PFSK-1 (cell line): ENCODE results near the gene WNT3A.

Experiments
- FOXP2 ChIP-seq: optimal IDR thresholded peaks from 2 replicates; pipeline ENCODE3; 2011; ENCODE audit warnings: borderline replicate concordance, control low read depth, inconsistent platforms; ENCODE audit not compliant: insufficient read depth; ENCODE audit errors: extremely low read length, extremely low read depth
- POLR2AphosphoS5 ChIP-seq: IDR thresholded peaks from 2 replicates; pipeline ENCODE4 v1.6.1; 2012; ENCODE audit warnings: low read depth, mild to moderate bottlenecking, control low read depth, low read length, moderate library complexity
- REST ChIP-seq, 2 experiments: IDR thresholded peaks; 2 replicates each; pipeline versions ENCODE4 v1.6.1 to v1.8.0; 2011 to 2012; ENCODE audit warnings: low read depth in 2 of 2, low read length in 2 of 2, control low read depth in 1 of 2, inconsistent platforms in 1 of 2, mild to moderate bottlenecking in 1 of 2, moderate library complexity in 1 of 2; ENCODE audit not compliant: insufficient read depth in 1 of 2
- SIN3A ChIP-seq: IDR thresholded peaks from 2 replicates; pipeline ENCODE4 v1.6.1; 2012; ENCODE audit warnings: mild to moderate bottlenecking, low read length, moderate library complexity, borderline replicate concordance; ENCODE audit not compliant: insufficient read depth
- TAF1 ChIP-seq: IDR thresholded peaks from 2 replicates; pipeline ENCODE4 v1.6.1; 2012; ENCODE audit warnings: low read length, control low read depth, borderline replicate concordance; ENCODE audit not compliant: insufficient read depth

The WNT3A gene

GRCh38 chr1:227999056-227999930 lies 7.5 kb upstream of the WNT3A start:
- TF ChIP-seq REST (IDR thresholded peaks at IDR 0.05; ENCODE audit: insufficient read depth in 1 of 2, low read depth in 2 of 2, low read length in 2 of 2) (no peak), POLR2AphosphoS5 (no peak), FOXP2 (no peak), SIN3A (no peak), TAF1 (no peak)

- TF ChIP-seq FOXP2 (no peak), SIN3A (no peak), TAF1 (no peak), POLR2AphosphoS5 (no peak), REST (IDR thresholded peaks at IDR 0.05; ENCODE audit: insufficient read depth in 1 of 2, low read depth in 2 of 2, low read length in 2 of 2) (no peak)
Measured at GRCh38 chr1:228000416-228000815, 6.4 kb upstream of the WNT3A start.

GRCh38 chr1:228000836-228001563 lies 5.8 kb upstream of the WNT3A start:
- TF ChIP-seq TAF1, result no peak
- TF ChIP-seq FOXP2, result no peak

- no peak for TF ChIP-seq REST (IDR thresholded peaks at IDR 0.05; ENCODE audit: insufficient read depth in 1 of 2, low read depth in 2 of 2, low read length in 2 of 2)
- no peak for TF ChIP-seq FOXP2
- TF ChIP-seq POLR2AphosphoS5, result no peak
- TF ChIP-seq SIN3A, result no peak
- TF ChIP-seq TAF1, result no peak
Measured at GRCh38 chr1:228001738-228002535, 4.9 kb upstream of the WNT3A start.

GRCh38 chr1:228002792-228003191 lies 4.0 kb upstream of the WNT3A start:
- TF ChIP-seq REST (IDR thresholded peaks at IDR 0.05; ENCODE audit: insufficient read depth in 1 of 2, low read depth in 2 of 2, low read length in 2 of 2) (no peak), TAF1 (no peak), SIN3A (no peak), FOXP2 (no peak), POLR2AphosphoS5 (no peak)
